A549 (cell line): ENCODE data around the gene MMGT1. TPM values are rescaled to one million over a fixed set of nuclear protein-coding genes. Genes with fewer than 3 reads are reported as not detected.

Experiments used
- ATAC-seq, 2 experiments: fragments of 200-7000 bp in 1 of 2; fragments of >200 bp in 1 of 2; cut with Nextera tagmentation in 1 of 2; cut with Tn5 transposase in 1 of 2; 3 replicates each; pipeline versions ENCODE4 v1.8.0 to v1.9.1; 2018 to 2020; ENCODE audit warnings: mild to moderate bottlenecking in 1 of 2, moderate library complexity in 1 of 2
- CTCF ChIA-PET: fragments of 300-600 bp; sonication (Branson Sonifier 250); formaldehyde crosslinking; extraction: SDS; loops from one replicate; lab custom pipeline; 2021; ENCODE audit warnings: antibody characterized with exemption, inconsistent platforms; lab: Yijun Ruan, JAX
- POLR2A ChIA-PET: fragments of 350-600 bp; formaldehyde crosslinking; extraction: SDS; loops from one replicate; lab custom pipeline; 2021; ENCODE audit warnings: antibody characterized with exemption, inconsistent platforms; lab: Yijun Ruan, JAX
- DNase-seq, 2 experiments: peaks; one replicate each; pipeline versions ENCODE4 v3.0.0 to v3.0.0-alpha.2; 2011 to 2016; ENCODE audit warnings: low read depth in 1 of 2, low spot score in 1 of 2
- FAIRE-seq: peaks from 2 replicates; lab custom pipeline; 2011; peaks lifted over from hg19 to GRCh38; lab: Jason Lieb, UNC
- H3K27ac ChIP-seq, 2 experiments: fragments of >200 bp; sonication (Bioruptor Twin); formaldehyde crosslinking; 3 replicates each; pipeline ENCODE4 v1.5.1; 2016 to 2017
- H3K4me1 ChIP-seq: fragments of >200 bp; sonication (Bioruptor Twin); formaldehyde crosslinking; 3 replicates; pipeline ENCODE4 v1.6.1; 2016
- H3K4me2 ChIP-seq: fragments of >200 bp; sonication (Bioruptor Twin); formaldehyde crosslinking; 3 replicates; pipeline ENCODE4 v1.6.1; 2016
- H3K4me3 ChIP-seq: fragments of >200 bp; sonication (Bioruptor Twin); formaldehyde crosslinking; 3 replicates; pipeline ENCODE4 v1.5.1; 2016
- H3K9me3 ChIP-seq: fragments of >200 bp; sonication (Bioruptor Twin); formaldehyde crosslinking; 3 replicates; pipeline ENCODE4 v1.6.1; 2016
- ATOH8 ChIP-seq: fragments of 250-450 bp; sonication (Bioruptor Pico); IDR thresholded peaks from 2 replicates; pipeline ENCODE4 v1.5.0; 2020; ENCODE audit warnings: low read depth, mild to moderate bottlenecking, moderate library complexity
- CHD2 ChIP-seq: fragments of 150-350 bp; IDR thresholded peaks from 2 replicates; pipeline ENCODE4 v1.6.1; 2014; ENCODE audit warnings: low read length; ENCODE audit not compliant: partially characterized antibody
- CHD4 ChIP-seq: fragments of 200-600 bp; sonication (generic); IDR thresholded peaks from 2 replicates; pipeline ENCODE4 v1.6.1; 2016; ENCODE audit warnings: antibody characterized with exemption, mild to moderate bottlenecking, borderline replicate concordance
- ELK1 ChIP-seq: fragments of 150-350 bp; IDR thresholded peaks from 2 replicates; pipeline ENCODE4 v1.6.1; 2014; ENCODE audit warnings: low read depth, mild to moderate bottlenecking, low read length
- FOSB ChIP-seq: fragments of 250-450 bp; sonication (Bioruptor Pico); IDR thresholded peaks from 2 replicates; pipeline ENCODE4 v1.5.0; 2020; ENCODE audit warnings: mild to moderate bottlenecking, moderate library complexity
- FOSL2 ChIP-seq, 2 experiments: fragments of 450-650 bp in 1 of 2; fragments of >200 bp in 1 of 2; sonication (Bioruptor Twin) in 1 of 2; formaldehyde crosslinking; IDR thresholded peaks; 2 replicates each; pipeline versions ENCODE4 v1.5.0 to v1.6.1; 2016 to 2020; ENCODE audit warnings: mild to moderate bottlenecking in 1 of 2, moderate library complexity in 1 of 2
- FOXS1 ChIP-seq: fragments of 250-450 bp; sonication (Bioruptor Pico); IDR thresholded peaks from 2 replicates; pipeline ENCODE4 v1.5.0; 2020; ENCODE audit warnings: mild to moderate bottlenecking, moderate library complexity
- GATA3 ChIP-seq: IDR thresholded peaks from 2 replicates; pipeline ENCODE4 v1.6.1; 2012; ENCODE audit warnings: borderline replicate concordance
- HDAC2 ChIP-seq: fragments of 200-600 bp; sonication (generic); IDR thresholded peaks from 2 replicates; pipeline ENCODE4 v1.6.1; 2016
- HEYL ChIP-seq: fragments of 250-450 bp; sonication (Bioruptor Pico); IDR thresholded peaks from 2 replicates; pipeline ENCODE4 v1.8.0; 2021; ENCODE audit warnings: mild to moderate bottlenecking, moderate library complexity
- JUN ChIP-seq, 2 experiments: fragments of >200 bp; sonication (Bioruptor Twin); formaldehyde crosslinking; IDR thresholded peaks; 2 replicates in 1 of 2; 3 replicates in 1 of 2; pipeline ENCODE4 v1.6.1; 2016 to 2017
- KDM5A ChIP-seq: fragments of 200-600 bp; sonication (generic); IDR thresholded peaks from 2 replicates; pipeline ENCODE4 v1.6.1; 2016; ENCODE audit warnings: antibody characterized with exemption, mild to moderate bottlenecking
- MAFK ChIP-seq: fragments of 450-650 bp; IDR thresholded peaks from 2 replicates; pipeline ENCODE4 v1.6.1; 2014; ENCODE audit not compliant: partially characterized antibody
- MYC ChIP-seq: IDR thresholded peaks from 2 replicates; pipeline ENCODE4 v1.6.1; 2012; ENCODE audit warnings: mild to moderate bottlenecking, inconsistent platforms, low read length, improper control_type of control experiment, borderline replicate concordance
- NFE2L2 ChIP-seq: fragments of 150-350 bp; conservative IDR thresholded peaks from 2 replicates; pipeline ENCODE4 v1.6.1; 2014; ENCODE audit warnings: low read length
- POLR2AphosphoS2 ChIP-seq: conservative IDR thresholded peaks from 2 replicates; pipeline ENCODE4 v1.6.1; 2012; ENCODE audit warnings: low read length, improper control_type of control experiment, inconsistent platforms
- REST ChIP-seq: fragments of 200-600 bp; sonication (generic); IDR thresholded peaks from 2 replicates; pipeline ENCODE4 v1.6.1; 2016; ENCODE audit warnings: antibody characterized with exemption, mild to moderate bottlenecking, moderate library complexity
- SREBF2 ChIP-seq: fragments of 450-650 bp; IDR thresholded peaks from 2 replicates; pipeline ENCODE4 v1.6.1; 2014; ENCODE audit warnings: mild to moderate bottlenecking, moderate library complexity
- USF2 ChIP-seq: fragments of 450-650 bp; IDR thresholded peaks from 2 replicates; pipeline ENCODE4 v1.6.1; 2014; ENCODE audit warnings: antibody characterized with exemption
- ZFP36 ChIP-seq: fragments of 450-650 bp; IDR thresholded peaks from 2 replicates; pipeline ENCODE4 v1.6.1; 2014; ENCODE audit warnings: borderline replicate concordance; ENCODE audit not compliant: partially characterized antibody
- WGBS: methylation state at CpG from one replicate; pipeline ENCODE4 v1.1.6; 2017; ENCODE audit errors: missing lambda C conversion rate; 5-methylcytosine and 5-hydroxymethylcytosine counted together
- polyA plus RNA-seq, 4 experiments: library from polyadenylated mRNA; depleted of rRNA in 3 of 4; stranded (reverse); fragments of >200 nt; fragmentation: RNase III in 1 of 4; extraction: RNeasy Plus Mini Kit Qiagen cat#74134 plus additional on column Dnase treatment in 1 of 4; gene quantifications; 2 replicates in 3 of 4; 3 replicates in 1 of 4; pipeline ENCODE4 v1.2.3, GENCODE V29; 2011 to 2017

Gene MMGT1
- polyA plus RNA-seq, 2 of the 4 experiments (the other 2 are of a cell fraction), result 16.2 to 35.6 TPM

GRCh38 chrX:135981668-135982067 lies 7.9 kb upstream of the MMGT1 start:
- Histone ChIP-seq H3K27ac (no peak overlapping the region), H3K9me3 (no peaks in the 10 kb centered on the region), H3K4me1 (peaks cover 20% of the 10 kb centered on the region; the same call in 2 of the 3 replicates), H3K4me2 (no peak overlapping the region), H3K4me3 (no peak overlapping the region)
- no peak for ATAC-seq
- DNase-seq, result no peak
- no peak for FAIRE-seq
- no peak for TF ChIP-seq MAFK
- TF ChIP-seq FOXS1 (CRISPR knock-in tag), result no peak
- TF ChIP-seq MYC, result no peak
- no peak for TF ChIP-seq USF2
- no peak for TF ChIP-seq CHD4
- TF ChIP-seq ELK1, result no peak
- TF ChIP-seq JUN (IDR thresholded peaks at IDR 0.05), result no peak
- TF ChIP-seq POLR2AphosphoS2, result no peak
- no peak for TF ChIP-seq KDM5A
- no peak for TF ChIP-seq HDAC2
- TF ChIP-seq ATOH8 (CRISPR knock-in tag), result no peak
- no peak for TF ChIP-seq SREBF2
- no peak for TF ChIP-seq GATA3
- no peak for TF ChIP-seq ZFP36
- no peak for TF ChIP-seq FOSL2 (IDR thresholded peaks at IDR 0.05)
- no peak for TF ChIP-seq FOSL2 (CRISPR knock-in tag; IDR thresholded peaks at IDR 0.05)
- TF ChIP-seq FOSB (CRISPR knock-in tag), result no peak
- no peak for TF ChIP-seq CHD2
- TF ChIP-seq HEYL (CRISPR knock-in tag), result no peak
- no peak for TF ChIP-seq NFE2L2
- CTCF ChIA-PET, result no interaction called here
- POLR2A ChIA-PET, result no interaction called here

GRCh38 chrX:135981010-135981409 lies 7.2 kb upstream of the MMGT1 start:
- 93% methylated on average over 5 of the region's 5 CpGs for WGBS
- FAIRE-seq (no peak), DNase-seq (no peak)
- CTCF ChIA-PET, result no interaction called here
- no peaks in the 10 kb centered on the region for H3K9me3 ChIP-seq
- H3K4me2 ChIP-seq, result no peak overlapping the region
- TF ChIP-seq CHD4 (no peak), REST (no peak), NFE2L2 (no peak)
- TF ChIP-seq, all 56 proteins: peak for 0
- peaks cover 15% of the 10 kb centered on the region; the same call in 2 of the 3 replicates for H3K4me1 ChIP-seq
- no peak overlapping the region for H3K4me3 ChIP-seq
- no peak overlapping the region for H3K27ac ChIP-seq
- POLR2A ChIA-PET, result no interaction called here
- ATAC-seq, result no peak
